Stimulated activated CD4-positive, alpha-beta T cell treated with anti-CD3 and anti-CD28 coated beads, Interleukin-4, amount 100 ng/mL, for 4 hours (primary cell): ENCODE data around the gene ATM.
"Not testable (repeated sequence)": the region's sequence is repeated elsewhere in the genome, so short reads cannot be mapped to it uniquely, and the experiment has no call there.

Experiments used
- DNase-seq, 2 experiments: peaks; one replicate each; pipeline ENCODE4 v3.0.0-alpha.2; 2020

ATM gene

DNA sequence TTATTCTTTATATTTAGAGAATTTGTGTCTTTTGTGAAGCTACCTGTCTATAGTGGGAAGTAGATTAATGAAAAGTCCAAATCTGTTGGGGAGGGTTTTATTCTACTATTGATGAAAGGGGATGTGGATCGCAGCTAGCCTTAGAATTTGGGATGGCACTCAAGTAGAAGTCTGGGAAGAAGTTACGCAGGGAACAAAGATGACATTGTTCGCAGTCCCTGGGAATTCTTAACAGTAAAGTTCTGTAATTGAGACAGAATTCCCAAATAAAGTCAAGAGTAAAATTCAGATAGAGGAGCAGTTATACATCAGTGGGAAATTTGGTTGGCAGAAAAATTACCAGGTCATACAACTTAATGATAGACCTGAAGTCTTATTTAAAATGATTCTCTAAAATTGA lies 64.1 kb downstream of the ATM start:
- DNase-seq = no peak

DNA sequence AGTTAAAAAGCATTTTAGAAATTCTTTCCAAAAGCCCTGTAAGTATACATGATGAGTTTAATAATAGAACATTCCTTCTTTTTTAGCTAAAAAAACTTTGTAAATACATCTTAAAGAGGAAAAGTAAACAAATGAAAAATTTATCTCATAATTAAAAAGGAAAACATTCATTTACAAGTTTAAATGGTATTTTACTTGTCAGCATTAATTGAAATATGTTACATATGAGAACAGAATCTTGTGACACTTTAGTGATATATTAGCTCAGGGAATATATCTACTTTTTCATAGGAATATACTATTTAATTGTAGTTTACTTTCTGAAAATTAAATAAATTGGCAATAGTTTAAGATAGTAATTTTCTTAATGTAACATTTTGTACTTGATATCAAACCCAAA lies 66.2 kb downstream of the ATM start:
- not testable (repeated sequence) for DNase-seq

DNA sequence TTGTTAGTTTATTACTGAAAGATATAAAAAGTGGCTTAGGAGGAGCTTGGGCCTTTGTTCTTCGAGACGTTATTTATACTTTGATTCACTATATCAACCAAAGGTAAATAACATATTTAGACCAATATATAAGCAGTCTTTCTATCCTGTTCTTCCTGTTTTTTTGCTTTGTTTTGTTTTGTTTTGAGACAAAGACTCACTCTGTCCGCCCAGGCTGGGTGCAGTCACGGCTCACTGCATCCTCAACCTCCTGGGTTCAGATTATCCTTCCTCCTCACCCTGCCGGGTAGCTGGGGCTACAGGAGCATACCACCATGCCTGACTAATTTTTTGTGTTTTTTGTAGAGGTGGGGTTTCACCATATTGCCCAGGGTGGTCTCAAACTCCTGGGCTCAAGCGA lies 66.8 kb downstream of the ATM start:
- no peak for DNase-seq

DNA sequence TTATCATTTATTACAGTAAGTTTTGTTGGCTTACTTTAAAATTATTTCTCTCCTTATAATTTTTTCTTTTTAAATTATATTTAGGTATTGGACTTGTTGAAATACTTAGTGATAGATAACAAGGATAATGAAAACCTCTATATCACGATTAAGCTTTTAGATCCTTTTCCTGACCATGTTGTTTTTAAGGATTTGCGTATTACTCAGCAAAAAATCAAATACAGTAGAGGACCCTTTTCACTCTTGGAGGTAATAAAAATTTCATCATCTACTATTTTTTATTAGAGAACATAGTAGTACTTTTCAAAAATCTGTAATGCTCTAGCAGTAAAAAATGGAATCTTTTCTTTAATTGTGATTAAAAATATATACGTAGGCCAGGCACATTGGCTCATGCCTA lies 70.4 kb downstream of the ATM start:
- DNase-seq = no peak

DNA sequence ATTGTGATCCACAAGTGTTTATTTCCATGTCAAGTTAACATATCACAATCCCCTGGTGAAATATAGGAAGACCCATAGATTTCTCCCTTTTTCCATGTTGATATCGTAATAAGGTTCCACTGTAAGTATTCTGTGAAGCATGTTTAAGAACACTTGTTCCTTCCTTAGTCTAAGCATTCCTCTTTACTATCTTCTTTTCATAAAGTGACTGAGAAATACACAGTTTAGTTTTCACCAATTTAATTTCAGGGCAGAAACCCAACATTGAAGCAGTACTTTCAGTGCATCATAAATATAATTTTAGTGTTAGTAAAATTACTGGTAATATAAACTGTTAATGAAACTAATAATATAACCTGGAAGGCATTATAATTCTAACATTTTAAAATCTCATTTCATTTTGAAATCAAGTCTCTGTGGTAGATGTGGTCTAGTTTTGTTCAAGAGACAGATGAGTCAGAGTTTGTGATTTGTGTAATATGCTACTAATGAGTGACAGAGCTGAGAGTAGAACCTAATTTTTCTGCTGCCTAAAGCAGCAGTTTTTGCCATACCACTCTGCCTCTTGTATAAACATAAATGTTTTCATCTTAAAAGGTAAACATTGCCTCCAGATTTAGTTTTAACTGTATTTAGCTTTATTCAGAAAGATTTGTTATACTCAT lies 79.4 kb downstream of the ATM start:
- DNase-seq = no peak

DNA sequence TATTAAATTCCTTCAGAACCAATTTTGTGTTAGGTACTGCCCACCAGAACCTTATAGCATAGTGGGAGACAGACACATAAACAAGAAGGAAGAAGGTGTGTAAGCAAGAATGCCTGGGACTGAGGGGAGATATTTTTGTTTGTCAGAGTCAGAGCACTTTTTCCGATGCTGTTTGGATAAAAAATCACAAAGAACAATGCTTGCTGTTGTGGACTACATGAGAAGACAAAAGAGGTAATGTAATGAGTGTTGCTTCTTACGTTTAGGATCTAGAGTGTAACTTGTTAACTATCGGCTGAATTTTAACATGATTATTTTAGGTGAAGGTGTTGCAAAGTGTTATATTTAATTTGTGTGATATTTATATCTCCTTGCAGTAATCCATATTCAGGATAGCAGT lies 84.9 kb downstream of the ATM start:
- no peak for DNase-seq

DNA sequence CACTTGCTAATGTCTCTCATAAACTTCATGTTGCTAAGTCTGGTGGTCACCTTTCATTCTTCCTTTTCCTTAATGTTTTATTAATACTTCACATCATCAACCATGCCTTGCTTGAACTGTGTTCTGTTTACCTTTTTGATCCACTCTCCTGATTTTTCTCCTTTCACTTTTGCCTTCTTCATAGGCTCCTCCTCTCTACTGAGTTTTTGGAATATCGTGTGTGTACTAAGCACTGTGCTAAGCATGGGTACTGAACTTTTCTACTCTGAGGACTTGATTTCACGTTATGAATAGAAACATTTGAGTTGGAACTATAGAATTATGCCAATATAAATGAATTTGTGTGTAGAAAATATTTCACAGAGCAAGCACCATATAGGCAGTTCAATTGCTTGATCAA lies 90.6 kb downstream of the ATM start:
- no peak for DNase-seq

GRCh38 chr11:108316061-108316460 lies 93.2 kb downstream of the ATM start:
- no peak for DNase-seq

DNA sequence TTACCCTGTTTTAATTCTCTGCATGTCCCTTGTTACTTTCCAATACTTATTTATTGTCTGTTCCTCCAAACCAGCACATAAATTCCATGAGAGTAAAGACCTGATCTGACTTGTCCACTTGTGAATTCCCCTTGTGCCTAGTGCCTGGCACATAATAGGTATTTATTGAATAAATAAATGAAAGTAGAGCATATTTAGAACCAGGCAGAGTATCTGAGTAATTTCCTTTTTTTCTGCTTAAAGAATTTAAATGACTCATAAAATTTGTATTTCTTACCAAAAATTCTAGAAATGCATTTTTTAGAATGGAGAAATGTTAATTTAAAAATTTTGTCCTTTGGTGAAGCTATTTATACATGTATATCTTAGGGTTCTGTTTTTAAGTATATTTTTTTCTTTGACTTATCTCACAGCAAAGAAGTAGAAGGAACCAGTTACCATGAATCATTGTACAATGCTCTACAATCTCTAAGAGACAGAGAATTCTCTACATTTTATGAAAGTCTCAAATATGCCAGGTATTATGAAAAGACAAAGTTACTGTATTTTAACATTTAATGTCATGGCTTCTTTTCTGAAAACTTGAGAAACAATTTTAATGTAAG lies 96.8 kb downstream of the ATM start:
- no peak for DNase-seq

GRCh38 chr11:108322666-108323065 lies 99.8 kb downstream of the ATM start:
- no peak for DNase-seq

- DNase-seq = no peak
Observed at GRCh38 chr11:108324587-108324986, 101.7 kb downstream of the ATM start.

- DNase-seq = no peak
Observed at GRCh38 chr11:108333403-108333899, 110.6 kb downstream of the ATM start.

DNA sequence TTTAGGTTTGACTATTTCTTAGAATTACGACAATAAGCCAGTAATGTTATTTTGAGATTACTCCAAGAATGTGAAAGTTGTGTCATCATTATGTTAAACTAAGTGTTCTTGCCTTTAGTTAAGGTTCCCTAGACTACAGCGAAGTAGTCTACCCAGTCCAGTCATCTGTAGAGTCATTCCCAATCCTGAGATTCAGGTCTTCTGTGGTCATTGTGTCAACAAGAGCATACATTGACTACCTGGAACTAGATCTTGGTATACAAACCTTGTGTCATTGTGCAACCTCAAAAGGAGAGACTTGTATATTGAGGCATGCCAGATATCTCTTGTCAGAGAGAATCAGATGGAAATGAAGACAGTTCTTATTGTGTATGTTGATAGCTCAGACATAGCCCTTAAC lies 115.9 kb downstream of the ATM start:
- DNase-seq = no peak

DNA sequence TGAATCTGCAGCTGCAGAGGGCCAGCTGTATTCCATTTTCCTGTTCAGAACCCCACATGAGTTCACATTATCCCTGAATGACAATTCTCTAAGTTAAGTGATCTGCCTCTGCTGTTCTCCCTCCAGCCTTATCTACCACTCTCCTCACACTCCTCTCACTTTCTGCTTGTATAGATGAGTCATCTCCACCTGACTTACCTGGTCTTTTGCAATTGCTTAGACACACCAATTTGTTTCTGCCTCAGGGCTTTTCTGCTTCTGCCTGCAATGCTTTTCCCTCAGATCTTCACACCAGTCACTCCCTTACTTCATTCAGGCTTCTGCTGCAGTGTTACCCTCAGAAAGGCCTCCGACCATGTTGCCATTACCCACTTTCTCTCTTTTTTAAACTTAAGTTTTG lies 118.1 kb downstream of the ATM start:
- DNase-seq = no peak

- DNase-seq = no peak
Observed at GRCh38 chr11:108341654-108342053, 118.8 kb downstream of the ATM start.

DNA sequence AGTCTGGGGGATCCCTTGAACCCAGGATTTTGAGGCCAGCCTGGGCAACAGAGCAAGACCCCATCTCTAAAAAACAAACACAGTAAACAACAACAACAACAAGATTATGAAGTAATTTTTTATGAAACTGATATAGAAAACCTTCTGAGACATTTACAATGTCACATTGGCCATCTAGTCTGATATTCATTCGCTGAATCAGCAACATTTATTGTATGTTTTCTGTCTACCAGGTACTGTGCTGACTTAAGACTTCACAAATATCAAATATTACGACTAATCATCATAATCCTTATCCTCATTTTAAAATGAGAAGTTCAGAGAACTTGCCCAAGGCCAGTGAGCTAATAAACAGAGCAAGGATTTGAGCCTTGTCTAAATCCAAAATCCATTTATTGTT lies 120.8 kb downstream of the ATM start:
- DNase-seq = no peak

- no peak for DNase-seq
Observed at GRCh38 chr11:108345767-108346166, 122.9 kb downstream of the ATM start.

DNA sequence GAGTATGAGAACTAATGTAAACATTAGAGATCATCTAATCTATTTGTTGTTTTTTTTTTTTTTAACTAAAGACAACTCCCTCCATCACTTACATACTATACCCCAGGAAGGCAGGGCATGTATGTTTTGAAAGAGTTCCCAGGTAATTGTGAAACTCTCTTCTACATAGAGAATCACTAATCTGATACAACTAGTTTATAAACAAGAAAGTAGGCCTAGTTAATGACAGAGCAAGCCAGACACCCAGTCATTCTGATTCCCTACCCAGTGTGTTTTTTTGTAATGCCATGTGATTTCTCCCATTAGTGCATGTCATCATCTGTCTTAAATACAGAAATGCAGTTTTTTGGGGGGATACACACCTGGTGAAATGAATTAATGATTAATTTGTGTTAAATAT lies 123.6 kb downstream of the ATM start:
- no peak for DNase-seq

GRCh38 chr11:108351468-108351867 lies 128.6 kb downstream of the ATM start:
- no peak for DNase-seq

DNA sequence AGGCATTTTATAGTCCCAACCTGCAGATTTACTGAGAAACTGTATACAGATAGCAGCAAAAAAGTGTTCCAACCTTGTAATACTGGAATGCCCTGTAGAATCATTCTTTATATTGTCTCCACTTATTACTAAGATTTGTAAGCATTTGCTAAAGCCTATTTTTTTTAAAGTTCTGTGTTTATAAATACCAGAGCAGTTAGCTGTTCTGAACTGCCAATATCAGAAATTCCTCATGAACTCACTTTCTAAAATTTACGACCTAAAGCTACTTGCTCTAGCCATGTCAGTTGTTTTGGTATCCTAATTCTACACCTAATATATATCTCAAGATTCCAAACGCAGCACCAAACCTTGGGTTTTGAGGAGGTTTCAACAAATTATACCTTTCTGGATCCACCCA lies 141.3 kb downstream of the ATM start:
- DNase-seq = no peak

DNA sequence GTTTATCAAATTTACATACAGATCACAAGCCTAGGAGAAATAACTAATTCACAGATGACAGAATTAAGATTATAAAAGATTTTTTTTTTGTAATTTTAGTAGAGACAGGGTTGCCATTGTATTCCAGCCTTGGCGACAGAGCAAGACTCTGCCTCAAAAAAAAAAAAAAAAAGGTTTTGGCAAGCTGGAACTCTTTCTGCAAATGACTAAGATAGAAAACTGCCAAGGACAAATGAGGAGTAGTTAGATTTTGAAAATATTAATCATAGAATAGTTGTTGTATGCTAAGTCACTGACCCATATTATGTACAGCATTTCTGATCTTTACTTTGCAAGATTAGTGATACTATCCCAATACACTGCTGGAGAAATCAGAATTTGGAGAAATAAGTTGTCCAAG lies 145.3 kb downstream of the ATM start:
- DNase-seq = no peak

GRCh38 chr11:108369064-108369463 lies 146.2 kb downstream of the ATM start:
- DNase-seq = no peak

DNA sequence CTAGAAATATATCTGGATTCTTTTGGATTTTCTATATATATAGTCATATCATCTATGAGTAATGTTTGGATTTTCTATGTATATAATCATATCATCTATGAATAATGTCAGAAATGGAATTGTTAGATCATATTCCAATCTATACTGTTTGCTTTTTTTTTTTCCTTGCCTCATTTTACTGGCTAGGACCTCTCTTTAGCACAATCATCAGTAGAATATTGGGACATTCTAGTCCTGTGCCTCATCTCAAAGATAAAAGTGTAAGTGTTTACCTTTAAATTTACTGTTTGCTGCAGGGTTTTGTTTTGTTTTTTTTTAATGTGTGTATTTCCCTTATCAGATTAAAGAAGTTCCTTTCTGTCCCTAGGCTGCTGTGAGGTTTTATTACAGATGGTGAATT lies 147.4 kb downstream of the ATM start:
- DNase-seq = no peak

DNA sequence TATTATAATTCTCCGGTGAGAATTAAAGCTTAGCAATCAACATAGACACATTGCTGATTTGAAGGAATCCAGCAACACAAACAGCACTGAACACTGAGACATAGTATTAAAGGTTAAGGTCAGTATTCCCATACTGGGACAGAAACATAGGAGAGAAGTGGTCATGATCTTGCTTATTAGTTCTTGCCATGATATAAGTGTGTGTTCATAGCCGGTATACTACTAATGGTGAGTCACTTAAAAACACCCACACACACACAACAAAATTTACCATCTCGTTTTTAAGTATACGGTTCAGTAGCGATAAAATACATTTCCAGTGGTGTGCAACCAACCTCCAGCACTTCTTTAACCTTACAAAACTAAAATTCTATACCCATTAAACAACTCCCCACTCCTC lies 148.1 kb downstream of the ATM start:
- DNase-seq = no peak

GRCh38 chr11:108373505-108373904 lies 150.6 kb downstream of the ATM start:
- not testable (repeated sequence) for DNase-seq
